ENCODE data around the gene ADM5.

Gene ADM5

DNA sequence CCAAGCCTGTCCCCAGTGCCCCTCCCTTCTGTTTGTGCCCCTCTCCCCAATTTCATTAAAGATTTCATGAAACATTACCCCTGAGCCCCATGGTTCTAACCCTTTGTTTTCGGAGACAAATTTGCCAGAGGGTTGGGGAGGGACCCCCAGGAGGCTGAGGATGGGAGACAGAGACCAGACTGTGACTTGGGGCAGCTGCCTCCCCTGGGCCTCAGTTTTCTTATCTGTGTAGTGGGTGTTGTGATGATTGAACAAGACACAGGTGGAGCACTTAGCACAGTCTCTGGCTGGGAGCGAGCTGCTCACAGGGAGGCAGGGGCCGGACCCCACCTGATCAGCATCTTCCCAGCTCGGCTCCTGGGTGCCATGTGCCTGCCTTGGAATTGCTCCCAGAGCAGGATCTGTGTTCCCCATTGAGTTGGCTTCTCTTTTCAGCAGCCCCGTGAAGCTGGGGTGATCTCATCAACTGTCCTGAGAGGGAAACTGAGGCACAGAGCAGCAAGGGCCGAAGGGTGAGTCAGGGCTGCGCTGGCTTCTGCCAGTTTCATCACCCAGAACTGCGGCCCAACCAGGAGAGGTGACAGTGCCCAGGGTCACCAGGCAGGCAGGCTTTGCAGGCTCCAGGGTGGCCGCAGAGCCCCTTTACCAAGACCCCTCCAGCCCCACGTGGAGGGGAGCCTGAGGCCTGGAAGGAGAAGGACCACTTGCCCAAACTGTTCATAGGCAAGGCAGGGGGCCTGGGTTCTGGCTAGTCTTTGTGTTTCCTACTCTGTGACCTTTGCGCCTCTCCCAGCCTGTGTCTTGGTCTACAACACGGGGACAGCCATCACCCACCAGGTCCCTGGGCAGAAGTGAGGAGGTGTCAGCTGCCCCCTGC lies 30.6 kb upstream of the ADM5 start:
- DNase-seq (ENCODE audit: low spot score), result no peak
- TF ChIP-seq, protein P1, sequence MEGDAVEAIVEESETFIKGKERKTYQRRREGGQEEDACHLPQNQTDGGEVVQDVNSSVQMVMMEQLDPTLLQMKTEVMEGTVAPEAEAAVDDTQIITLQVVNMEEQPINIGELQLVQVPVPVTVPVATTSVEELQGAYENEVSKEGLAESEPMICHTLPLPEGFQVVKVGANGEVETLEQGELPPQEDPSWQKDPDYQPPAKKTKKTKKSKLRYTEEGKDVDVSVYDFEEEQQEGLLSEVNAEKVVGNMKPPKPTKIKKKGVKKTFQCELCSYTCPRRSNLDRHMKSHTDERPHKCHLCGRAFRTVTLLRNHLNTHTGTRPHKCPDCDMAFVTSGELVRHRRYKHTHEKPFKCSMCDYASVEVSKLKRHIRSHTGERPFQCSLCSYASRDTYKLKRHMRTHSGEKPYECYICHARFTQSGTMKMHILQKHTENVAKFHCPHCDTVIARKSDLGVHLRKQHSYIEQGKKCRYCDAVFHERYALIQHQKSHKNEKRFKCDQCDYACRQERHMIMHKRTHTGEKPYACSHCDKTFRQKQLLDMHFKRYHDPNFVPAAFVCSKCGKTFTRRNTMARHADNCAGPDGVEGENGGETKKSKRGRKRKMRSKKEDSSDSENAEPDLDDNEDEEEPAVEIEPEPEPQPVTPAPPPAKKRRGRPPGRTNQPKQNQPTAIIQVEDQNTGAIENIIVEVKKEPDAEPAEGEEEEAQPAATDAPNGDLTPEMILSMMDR (IDR thresholded peaks at IDR 0.05; ENCODE audit: borderline replicate concordance, control extremely low read depth, extremely low read depth, insufficient read depth, missing control alignments), result no peak
- in situ Hi-C loops (cut with MboI; ENCODE audit: low sequenced_read_pairs, unreplicated experiment), result no loop called here

DNA sequence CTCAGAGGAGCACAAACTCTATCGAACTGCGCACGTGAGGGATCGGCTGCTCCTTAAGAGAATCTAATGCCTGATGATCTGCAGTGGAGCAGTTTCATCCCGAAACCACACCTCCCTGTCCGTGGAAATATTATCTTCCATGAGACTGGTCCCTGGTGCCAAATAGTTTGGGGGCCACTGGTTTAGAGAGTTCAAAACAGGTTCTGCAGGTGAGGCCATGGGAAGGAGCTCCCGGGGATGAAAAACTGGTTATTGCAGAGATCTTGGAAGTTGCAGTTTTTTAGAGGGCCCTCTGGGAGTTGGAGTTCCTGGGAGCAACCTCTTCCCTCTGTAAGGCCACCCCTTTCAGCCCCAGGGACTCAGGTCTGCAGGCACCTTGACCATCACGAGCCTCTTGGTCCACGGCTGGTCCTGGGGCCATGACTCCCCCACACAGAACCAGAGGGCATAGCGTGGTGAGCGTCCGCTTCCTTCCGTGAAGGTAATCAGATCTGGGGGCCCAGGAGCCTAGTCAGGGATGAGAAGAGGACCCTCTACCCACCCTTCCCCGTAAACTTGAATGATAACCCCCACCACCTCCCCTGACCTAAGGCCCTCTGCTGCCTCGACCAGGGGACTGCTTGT lies 28.9 kb upstream of the ADM5 start:
- in situ Hi-C loops (cut with MboI; ENCODE audit: low sequenced_read_pairs, unreplicated experiment), result no loop called here
- DNase-seq (ENCODE audit: low spot score), result no peak
- TF ChIP-seq, protein P1 (IDR thresholded peaks at IDR 0.05; ENCODE audit: borderline replicate concordance, control extremely low read depth, extremely low read depth, insufficient read depth, missing control alignments), result no peak

DNA sequence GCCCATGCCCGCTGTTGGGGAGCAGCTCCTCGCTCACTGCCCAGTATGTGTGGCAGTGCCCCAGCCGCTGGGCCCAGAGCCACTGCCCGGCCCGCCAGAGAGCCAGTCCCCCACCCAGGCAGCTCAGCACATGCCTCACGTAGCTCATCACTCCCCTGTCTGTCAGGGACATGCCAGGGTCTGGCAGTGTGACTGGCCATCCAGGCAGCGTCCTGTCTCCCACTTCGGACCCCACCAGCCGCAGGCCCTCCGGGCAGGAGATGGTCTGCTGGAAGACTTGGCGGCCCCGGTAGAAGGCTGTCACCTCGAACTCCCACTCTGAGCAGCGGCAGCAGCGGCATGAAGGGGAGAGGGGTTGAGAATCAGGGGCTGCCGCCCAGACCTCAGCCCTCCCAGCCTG lies 27.4 kb upstream of the ADM5 start:
- TF ChIP-seq, protein P1 (IDR thresholded peaks at IDR 0.05; ENCODE audit: borderline replicate concordance, control extremely low read depth, extremely low read depth, insufficient read depth, missing control alignments), result no peak
- in situ Hi-C loops (cut with MboI; ENCODE audit: low sequenced_read_pairs, unreplicated experiment), result no loop called here
- no peak for DNase-seq (ENCODE audit: low spot score)

DNA sequence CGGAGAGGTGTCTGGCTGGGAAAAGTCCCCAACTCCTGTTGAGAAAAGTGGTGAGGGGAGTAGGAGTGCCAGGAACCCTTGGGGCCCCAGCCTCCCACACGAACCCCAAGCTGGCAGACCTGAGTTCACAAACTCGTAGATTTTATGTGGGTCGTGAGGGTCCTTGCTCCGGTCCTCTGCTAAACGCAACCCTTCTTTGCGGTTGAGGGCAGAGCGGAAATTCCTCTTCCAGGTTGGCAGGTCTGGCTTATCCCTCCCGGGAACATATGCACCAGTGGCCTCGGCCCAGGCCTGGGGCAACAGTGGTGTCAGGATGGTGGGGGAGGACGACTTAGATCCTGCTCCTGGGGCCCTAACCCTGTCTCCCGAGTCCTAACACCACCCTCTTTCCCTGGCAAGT lies 26.2 kb upstream of the ADM5 start:
- in situ Hi-C loops (cut with MboI; ENCODE audit: low sequenced_read_pairs, unreplicated experiment), result no loop called here
- no peak for DNase-seq (ENCODE audit: low spot score)
- TF ChIP-seq, protein P1 (IDR thresholded peaks at IDR 0.05; ENCODE audit: borderline replicate concordance, control extremely low read depth, extremely low read depth, insufficient read depth, missing control alignments), result no peak

DNA sequence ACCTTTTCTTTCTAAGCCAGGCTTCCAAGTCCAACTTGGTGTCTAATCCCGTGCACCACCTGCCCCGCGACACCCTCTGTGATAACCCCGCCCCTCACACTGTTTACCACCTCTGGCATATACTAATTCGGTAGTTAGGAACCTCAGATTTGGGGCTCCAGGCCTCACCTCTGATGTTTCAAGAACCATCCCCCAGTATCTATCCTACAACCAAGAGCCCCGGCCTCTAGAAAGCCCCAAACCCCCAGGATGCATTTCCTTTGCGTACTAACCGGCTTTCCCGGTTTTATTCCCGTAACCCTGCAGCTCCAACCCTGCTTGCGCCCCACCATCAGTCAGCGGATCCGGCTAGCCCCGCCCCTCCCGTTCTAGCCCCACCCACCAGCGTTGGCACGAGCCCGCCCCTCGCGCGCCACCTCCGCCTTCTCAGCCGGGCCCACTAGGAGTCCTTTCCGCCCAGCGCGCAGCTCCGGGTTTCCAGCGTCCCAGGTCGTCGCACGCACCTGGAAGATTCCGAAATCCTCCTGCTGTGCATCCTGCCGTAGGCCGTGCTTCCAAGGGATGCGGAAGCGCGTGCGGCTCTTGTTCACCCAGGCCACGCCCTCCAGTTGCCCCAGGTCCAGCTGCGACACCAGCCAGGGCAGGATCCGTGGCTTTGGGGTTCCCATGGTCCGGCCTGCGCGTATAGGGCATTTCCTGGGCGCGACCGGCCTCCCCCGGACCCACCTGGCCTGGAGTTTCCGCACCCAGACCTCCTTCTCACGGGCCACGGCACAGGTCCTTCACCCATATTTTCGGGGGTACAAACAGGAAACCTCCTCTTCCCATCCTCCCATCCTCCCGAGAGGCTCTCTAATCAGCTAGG lies 25.0 kb upstream of the ADM5 start:
- DNase-seq (ENCODE audit: low spot score), result peak; percentile 91
- TF ChIP-seq, protein P1 (IDR thresholded peaks at IDR 0.05; ENCODE audit: borderline replicate concordance, control extremely low read depth, extremely low read depth, insufficient read depth, missing control alignments), result no peak
- in situ Hi-C loops (cut with MboI; ENCODE audit: low sequenced_read_pairs, unreplicated experiment), result no loop called here

DNA sequence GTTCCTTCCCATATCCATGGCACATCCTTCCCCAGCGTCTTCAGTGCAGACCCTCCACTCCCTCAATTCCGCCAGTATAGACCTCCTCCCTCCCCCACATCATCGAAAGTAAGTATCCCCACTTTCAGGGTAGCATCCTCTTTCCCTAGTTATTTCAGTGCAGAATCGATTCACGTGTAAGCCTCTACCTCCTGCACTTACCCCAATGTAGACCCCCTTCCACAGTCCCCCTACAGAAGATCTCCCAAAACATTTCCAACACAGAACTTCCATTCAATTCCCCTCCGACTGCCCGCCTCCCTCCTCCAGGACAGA lies 24.4 kb upstream of the ADM5 start:
- in situ Hi-C loops (cut with MboI; ENCODE audit: low sequenced_read_pairs, unreplicated experiment), result no loop called here
- no peak for DNase-seq (ENCODE audit: low spot score)
- TF ChIP-seq, protein P1 (IDR thresholded peaks at IDR 0.05; ENCODE audit: borderline replicate concordance, control extremely low read depth, extremely low read depth, insufficient read depth, missing control alignments), result no peak
